ENCODE results near the gene SEZ6.

- TF ChIP-seq POLR2A (IDR thresholded peaks at IDR 0.05; ENCODE audit: low read depth, low read length) (no peak), CTCF (conservative IDR thresholded peaks at IDR 0.05; ENCODE audit: low read depth, low read length) (no peak), MAZ (IDR thresholded peaks at IDR 0.05; ENCODE audit: borderline replicate concordance, low read depth, low read length) (no peak), RAD21 (IDR thresholded peaks at IDR 0.05; ENCODE audit: low read length) (no peak), RFX5 (IDR thresholded peaks at IDR 0.05; ENCODE audit: low read depth, low read length) (no peak), MAFK (IDR thresholded peaks at IDR 0.05; ENCODE audit: low read depth, low read length) (no peak)
Observed at GRCh38 chr17:29014716-29015115, 8.9 kb upstream of the SEZ6 start.
